ENCODE data around the gene LARP1. TPM values are rescaled to one million over a fixed set of nuclear protein-coding genes. Genes with fewer than 3 reads are reported as not detected.
A peak's percentile ranks its signal among the peaks of the same experiment; 100 is the strongest.

LARP1 gene
- total and polyA plus RNA-seq, 9 of the 15 experiments (the other 6 are each of a cell fraction or from before 2014, with no cell fraction given) = 22.6 to 300 (median 92.0) TPM

DNA sequence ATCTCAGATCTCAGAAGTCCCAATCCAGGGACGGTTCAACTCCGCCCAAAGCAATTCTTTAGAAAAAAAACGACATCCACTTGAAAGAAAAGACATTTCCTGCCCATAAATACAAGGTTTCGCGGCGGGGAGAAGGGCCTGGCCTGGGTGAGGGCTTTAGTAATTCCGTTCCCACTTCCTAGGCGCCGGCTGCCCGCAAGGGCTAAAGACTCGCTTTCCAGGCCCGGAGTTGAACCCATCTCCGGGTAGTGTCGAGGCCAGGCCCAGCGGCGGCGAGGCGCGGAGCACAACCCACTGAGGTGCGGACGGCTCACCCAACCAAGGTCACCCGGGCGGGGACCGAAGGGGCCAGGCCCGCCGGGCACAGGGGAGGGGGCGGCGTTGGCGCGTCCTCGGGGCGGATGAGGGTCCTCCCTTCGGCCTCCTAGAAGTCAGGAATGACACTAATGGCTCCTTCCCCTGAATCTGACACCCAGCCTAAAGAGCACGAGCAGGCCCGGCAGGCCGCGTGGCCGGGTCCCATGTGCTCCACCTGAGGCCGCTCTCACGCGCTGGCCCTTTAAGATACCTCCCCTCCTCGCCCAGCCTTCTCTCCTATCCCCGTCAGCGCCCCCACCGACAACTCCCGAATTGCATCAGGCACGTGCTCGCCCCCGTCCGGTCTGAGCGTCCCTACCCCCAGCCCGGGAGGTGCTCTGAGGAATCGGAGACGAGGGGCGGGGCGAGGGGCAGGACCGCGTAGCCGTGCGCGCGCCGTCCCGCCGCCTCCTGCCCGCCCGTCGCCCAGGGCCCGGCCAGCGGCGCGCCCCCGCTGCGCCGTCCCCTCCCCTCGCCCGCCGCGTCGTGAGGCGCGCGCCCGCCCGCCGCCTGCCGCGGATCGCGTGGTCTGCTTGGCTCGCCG lies 467 bp upstream of the LARP1 start (continued):
- TF ChIP-seq NUFIP1 (IDR thresholded peaks at IDR 0.05; ENCODE audit: partially characterized antibody) (no peak), ZNF408 (CRISPR knock-in tag; IDR thresholded peaks at IDR 0.05; ENCODE audit: low read depth) (no peak), ERF (CRISPR knock-in tag; IDR thresholded peaks at IDR 0.05) (0 out of 2 replicates have a peak, but pooled peaks have one; percentile 54), POLR2A (conservative IDR thresholded peaks at IDR 0.05) (peak; percentile 57), DPF2 (IDR thresholded peaks at IDR 0.05) (peak; percentile 14; the same call in 1 of the 2 replicates), ZZZ3 (IDR thresholded peaks at IDR 0.05) (no peak), FOXP1 (CRISPR knock-in tag; IDR thresholded peaks at IDR 0.05) (peak; percentile 99), ASH1L (IDR thresholded peaks at IDR 0.05; ENCODE audit: borderline replicate concordance, low read depth, partially characterized antibody) (no peak), E2F3 (CRISPR knock-in tag; IDR thresholded peaks at IDR 0.05) (peak; percentile 91), ZNF274 (IDR thresholded peaks at IDR 0.05; ENCODE audit: borderline replicate concordance, low read depth, low read length) (no peak), BCL6 (CRISPR knock-in tag; IDR thresholded peaks at IDR 0.05) (no peak), TRIM28 (IDR thresholded peaks at IDR 0.05) (no peak), MECOM (CRISPR knock-in tag; IDR thresholded peaks at IDR 0.05) (no peak), HNRNPK (IDR thresholded peaks at IDR 0.05; ENCODE audit: low read depth, low read length, poor library complexity, severe bottlenecking) (no peak), MYNN (IDR thresholded peaks at IDR 0.05) (0 out of 2 replicates have a peak, but pooled peaks have one; percentile 48), MYNN (CRISPR knock-in tag; IDR thresholded peaks at IDR 0.05) (no peak)
- TF ChIP-seq, protein P1, sequence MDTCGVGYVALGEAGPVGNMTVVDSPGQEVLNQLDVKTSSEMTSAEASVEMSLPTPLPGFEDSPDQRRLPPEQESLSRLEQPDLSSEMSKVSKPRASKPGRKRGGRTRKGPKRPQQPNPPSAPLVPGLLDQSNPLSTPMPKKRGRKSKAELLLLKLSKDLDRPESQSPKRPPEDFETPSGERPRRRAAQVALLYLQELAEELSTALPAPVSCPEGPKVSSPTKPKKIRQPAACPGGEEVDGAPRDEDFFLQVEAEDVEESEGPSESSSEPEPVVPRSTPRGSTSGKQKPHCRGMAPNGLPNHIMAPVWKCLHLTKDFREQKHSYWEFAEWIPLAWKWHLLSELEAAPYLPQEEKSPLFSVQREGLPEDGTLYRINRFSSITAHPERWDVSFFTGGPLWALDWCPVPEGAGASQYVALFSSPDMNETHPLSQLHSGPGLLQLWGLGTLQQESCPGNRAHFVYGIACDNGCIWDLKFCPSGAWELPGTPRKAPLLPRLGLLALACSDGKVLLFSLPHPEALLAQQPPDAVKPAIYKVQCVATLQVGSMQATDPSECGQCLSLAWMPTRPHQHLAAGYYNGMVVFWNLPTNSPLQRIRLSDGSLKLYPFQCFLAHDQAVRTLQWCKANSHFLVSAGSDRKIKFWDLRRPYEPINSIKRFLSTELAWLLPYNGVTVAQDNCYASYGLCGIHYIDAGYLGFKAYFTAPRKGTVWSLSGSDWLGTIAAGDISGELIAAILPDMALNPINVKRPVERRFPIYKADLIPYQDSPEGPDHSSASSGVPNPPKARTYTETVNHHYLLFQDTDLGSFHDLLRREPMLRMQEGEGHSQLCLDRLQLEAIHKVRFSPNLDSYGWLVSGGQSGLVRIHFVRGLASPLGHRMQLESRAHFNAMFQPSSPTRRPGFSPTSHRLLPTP (IDR thresholded peaks at IDR 0.05; ENCODE audit: borderline replicate concordance, extremely low read depth, insufficient read length) = no peak
- TF ChIP-seq, protein P2, sequence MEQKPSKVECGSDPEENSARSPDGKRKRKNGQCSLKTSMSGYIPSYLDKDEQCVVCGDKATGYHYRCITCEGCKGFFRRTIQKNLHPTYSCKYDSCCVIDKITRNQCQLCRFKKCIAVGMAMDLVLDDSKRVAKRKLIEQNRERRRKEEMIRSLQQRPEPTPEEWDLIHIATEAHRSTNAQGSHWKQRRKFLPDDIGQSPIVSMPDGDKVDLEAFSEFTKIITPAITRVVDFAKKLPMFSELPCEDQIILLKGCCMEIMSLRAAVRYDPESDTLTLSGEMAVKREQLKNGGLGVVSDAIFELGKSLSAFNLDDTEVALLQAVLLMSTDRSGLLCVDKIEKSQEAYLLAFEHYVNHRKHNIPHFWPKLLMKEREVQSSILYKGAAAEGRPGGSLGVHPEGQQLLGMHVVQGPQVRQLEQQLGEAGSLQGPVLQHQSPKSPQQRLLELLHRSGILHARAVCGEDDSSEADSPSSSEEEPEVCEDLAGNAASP (IDR thresholded peaks at IDR 0.05) = no peak
- TF ChIP-seq, protein P3, sequence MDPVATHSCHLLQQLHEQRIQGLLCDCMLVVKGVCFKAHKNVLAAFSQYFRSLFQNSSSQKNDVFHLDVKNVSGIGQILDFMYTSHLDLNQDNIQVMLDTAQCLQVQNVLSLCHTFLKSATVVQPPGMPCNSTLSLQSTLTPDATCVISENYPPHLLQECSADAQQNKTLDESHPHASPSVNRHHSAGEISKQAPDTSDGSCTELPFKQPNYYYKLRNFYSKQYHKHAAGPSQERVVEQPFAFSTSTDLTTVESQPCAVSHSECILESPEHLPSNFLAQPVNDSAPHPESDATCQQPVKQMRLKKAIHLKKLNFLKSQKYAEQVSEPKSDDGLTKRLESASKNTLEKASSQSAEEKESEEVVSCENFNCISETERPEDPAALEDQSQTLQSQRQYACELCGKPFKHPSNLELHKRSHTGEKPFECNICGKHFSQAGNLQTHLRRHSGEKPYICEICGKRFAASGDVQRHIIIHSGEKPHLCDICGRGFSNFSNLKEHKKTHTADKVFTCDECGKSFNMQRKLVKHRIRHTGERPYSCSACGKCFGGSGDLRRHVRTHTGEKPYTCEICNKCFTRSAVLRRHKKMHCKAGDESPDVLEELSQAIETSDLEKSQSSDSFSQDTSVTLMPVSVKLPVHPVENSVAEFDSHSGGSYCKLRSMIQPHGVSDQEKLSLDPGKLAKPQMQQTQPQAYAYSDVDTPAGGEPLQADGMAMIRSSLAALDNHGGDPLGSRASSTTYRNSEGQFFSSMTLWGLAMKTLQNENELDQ (CRISPR knock-in tag; IDR thresholded peaks at IDR 0.05; ENCODE audit: borderline replicate concordance) = peak; percentile 91; the same call in 1 of the 2 replicates
- TF ChIP-seq, protein P4, sequence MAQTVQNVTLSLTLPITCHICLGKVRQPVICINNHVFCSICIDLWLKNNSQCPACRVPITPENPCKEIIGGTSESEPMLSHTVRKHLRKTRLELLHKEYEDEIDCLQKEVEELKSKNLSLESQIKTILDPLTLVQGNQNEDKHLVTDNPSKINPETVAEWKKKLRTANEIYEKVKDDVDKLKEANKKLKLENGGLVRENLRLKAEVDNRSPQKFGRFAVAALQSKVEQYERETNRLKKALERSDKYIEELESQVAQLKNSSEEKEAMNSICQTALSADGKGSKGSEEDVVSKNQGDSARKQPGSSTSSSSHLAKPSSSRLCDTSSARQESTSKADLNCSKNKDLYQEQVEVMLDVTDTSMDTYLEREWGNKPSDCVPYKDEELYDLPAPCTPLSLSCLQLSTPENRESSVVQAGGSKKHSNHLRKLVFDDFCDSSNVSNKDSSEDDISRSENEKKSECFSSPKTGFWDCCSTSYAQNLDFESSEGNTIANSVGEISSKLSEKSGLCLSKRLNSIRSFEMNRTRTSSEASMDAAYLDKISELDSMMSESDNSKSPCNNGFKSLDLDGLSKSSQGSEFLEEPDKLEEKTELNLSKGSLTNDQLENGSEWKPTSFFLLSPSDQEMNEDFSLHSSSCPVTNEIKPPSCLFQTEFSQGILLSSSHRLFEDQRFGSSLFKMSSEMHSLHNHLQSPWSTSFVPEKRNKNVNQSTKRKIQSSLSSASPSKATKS (CRISPR knock-in tag; IDR thresholded peaks at IDR 0.05) = no peak
